ENCODE measurements around the gene CNOT11.

The CNOT11 gene

DNA sequence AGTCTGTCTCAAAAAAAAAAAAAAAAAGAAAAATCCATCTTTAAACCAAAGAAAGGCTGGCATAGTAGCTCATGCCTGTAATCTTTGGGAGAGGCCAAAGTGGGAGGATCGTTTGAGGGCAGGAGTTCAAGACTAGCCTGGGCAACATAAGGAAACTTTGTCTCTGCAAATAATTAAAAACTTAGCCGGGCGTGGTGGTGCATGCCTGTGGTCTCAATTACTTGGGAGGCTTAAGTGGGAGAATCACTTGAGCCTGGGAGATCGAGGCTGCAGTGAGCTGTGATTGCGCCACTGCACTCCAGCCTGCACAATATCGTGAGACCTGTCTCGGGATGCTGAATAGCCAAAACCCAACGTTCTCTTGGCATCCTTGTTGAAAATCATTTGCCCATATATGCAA lies 6.1 kb downstream of the CNOT11 start:
- H3K36me3 ChIP-seq (ENCODE audit: control insufficient read depth in 5 of 5, insufficient read depth in 5 of 5, low read length in 5 of 5): peaks cover 12 to 41% (median 26%) of the 10 kb centered on the region in 5 donors

GRCh38 chr2:101262142-101262541 lies 9.5 kb downstream of the CNOT11 start:
- Histone ChIP-seq H3K9ac (ENCODE audit: low read length in 5 of 5) (no peak overlapping the region), H3K27ac (ENCODE audit: low read depth, low read length) (no peak overlapping the region), H3K4me1 (ENCODE audit: control insufficient read depth in 5 of 5, insufficient read depth in 5 of 5, low read length in 5 of 5) (peaks cover 0 to 11% (median 3%) of the 10 kb centered on the region in 5 donors), H3K9me3 (ENCODE audit: control insufficient read depth in 5 of 5, low read length in 5 of 5) (no peaks in the 10 kb centered on the region), H3K4me3 (ENCODE audit: low read depth in 1 of 5, low read length in 5 of 5) (no peak overlapping the region), H3K27me3 (ENCODE audit: control insufficient read depth in 5 of 5, insufficient read depth in 4 of 5, low read length in 5 of 5) (no peaks in the 10 kb centered on the region), H3K36me3 (ENCODE audit: control insufficient read depth in 5 of 5, insufficient read depth in 5 of 5, low read length in 5 of 5) (peaks cover 22 to 71% (median 53%) of the 10 kb centered on the region in 5 donors)

More for the DNA sequence above, 6.1 kb downstream of the CNOT11 start:
- Histone ChIP-seq H3K4me3 (ENCODE audit: low read depth in 1 of 5, low read length in 5 of 5) (no peak overlapping the region), H3K9me3 (ENCODE audit: control insufficient read depth in 5 of 5, low read length in 5 of 5) (no peaks in the 10 kb centered on the region), H3K27me3 (ENCODE audit: control insufficient read depth in 5 of 5, insufficient read depth in 4 of 5, low read length in 5 of 5) (no peaks in the 10 kb centered on the region), H3K4me1 (ENCODE audit: control insufficient read depth in 5 of 5, insufficient read depth in 5 of 5, low read length in 5 of 5) (peaks cover 4 to 24% (median 20%) of the 10 kb centered on the region in 5 donors), H3K9ac (ENCODE audit: low read length in 5 of 5) (no peak overlapping the region), H3K27ac (ENCODE audit: low read depth, low read length) (no peak overlapping the region)

DNA sequence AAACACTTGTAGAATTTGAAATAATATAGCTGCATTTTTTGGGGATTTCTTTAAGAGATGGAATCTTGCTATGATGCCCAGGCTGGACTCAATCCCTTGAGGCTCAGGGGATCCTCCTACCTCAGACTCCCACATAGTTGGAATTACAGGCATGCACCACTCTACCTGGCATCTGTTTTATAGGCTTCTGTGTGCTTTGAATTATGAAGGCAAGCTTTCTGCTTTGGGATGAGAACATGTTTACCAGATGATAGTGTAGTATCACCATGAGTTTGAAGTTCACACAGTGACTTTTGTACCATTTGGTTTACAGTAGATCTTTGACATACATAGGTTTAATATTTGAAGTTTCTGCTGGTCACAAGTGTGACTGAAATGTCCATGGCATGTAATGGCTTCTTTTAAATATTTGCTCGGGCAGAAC lies 10.7 kb downstream of the CNOT11 start:
- Histone ChIP-seq H3K4me3 (ENCODE audit: low read depth in 1 of 5, low read length in 5 of 5) (no peak overlapping the region), H3K27ac (ENCODE audit: low read depth, low read length) (peak overlapping the region; percentile 24), H3K9me3 (ENCODE audit: control insufficient read depth in 5 of 5, low read length in 5 of 5) (no peaks in the 10 kb centered on the region), H3K9ac (ENCODE audit: low read length in 5 of 5) (no peak overlapping the region), H3K27me3 (ENCODE audit: control insufficient read depth in 5 of 5, insufficient read depth in 4 of 5, low read length in 5 of 5) (no peaks in the 10 kb centered on the region), H3K4me1 (ENCODE audit: control insufficient read depth in 5 of 5, insufficient read depth in 5 of 5, low read length in 5 of 5) (peaks cover 0 to 11% (median 3%) of the 10 kb centered on the region in 5 donors), H3K36me3 (ENCODE audit: control insufficient read depth in 5 of 5, insufficient read depth in 5 of 5, low read length in 5 of 5) (peaks cover 23 to 81% (median 63%) of the 10 kb centered on the region in 5 donors)

DNA sequence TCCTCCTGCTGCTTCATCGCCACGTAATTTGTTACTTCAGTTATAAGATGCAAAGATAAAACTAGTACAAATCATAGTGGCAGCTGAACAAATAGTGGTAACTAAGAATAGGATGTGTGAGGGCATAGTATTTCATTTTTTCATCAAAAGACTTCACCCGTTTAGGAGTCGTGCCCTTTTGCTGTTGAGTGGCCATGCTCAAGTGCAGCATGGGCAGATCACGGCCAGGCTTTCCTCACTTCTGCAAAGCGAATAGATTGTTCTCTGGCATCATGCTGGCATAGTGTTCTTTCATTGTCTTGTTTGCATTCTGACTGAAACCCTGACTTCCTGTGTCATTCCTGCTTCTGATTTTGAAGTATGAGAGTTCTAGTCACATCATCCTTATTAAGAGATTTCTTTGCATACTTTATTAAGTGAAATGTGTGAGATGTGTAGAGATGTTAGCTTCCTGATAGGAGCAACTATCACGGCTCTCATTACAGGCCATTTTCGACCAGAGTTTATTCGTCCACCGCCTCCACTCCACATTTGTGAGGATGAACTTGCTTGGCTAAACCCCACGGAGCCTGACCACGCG lies 11.8 kb downstream of the CNOT11 start:
- Histone ChIP-seq H3K27ac (ENCODE audit: low read depth, low read length) (no peak overlapping the region), H3K9me3 (ENCODE audit: control insufficient read depth in 5 of 5, low read length in 5 of 5) (no peaks in the 10 kb centered on the region), H3K27me3 (ENCODE audit: control insufficient read depth in 5 of 5, insufficient read depth in 4 of 5, low read length in 5 of 5) (no peaks in the 10 kb centered on the region), H3K9ac (ENCODE audit: low read length in 5 of 5) (no peak overlapping the region), H3K4me1 (ENCODE audit: control insufficient read depth in 5 of 5, insufficient read depth in 5 of 5, low read length in 5 of 5) (peaks cover 0 to 11% (median 3%) of the 10 kb centered on the region in 5 donors), H3K4me3 (ENCODE audit: low read depth in 1 of 5, low read length in 5 of 5) (no peak overlapping the region), H3K36me3 (ENCODE audit: control insufficient read depth in 5 of 5, insufficient read depth in 5 of 5, low read length in 5 of 5) (peaks cover 28 to 76% (median 61%) of the 10 kb centered on the region in 5 donors)

GRCh38 chr2:101265893-101266499 lies 13.3 kb downstream of the CNOT11 start:
- Histone ChIP-seq H3K9me3 (ENCODE audit: control insufficient read depth in 5 of 5, low read length in 5 of 5) (no peaks in the 10 kb centered on the region), H3K27ac (ENCODE audit: low read depth, low read length) (no peak overlapping the region), H3K4me1 (ENCODE audit: control insufficient read depth in 5 of 5, insufficient read depth in 5 of 5, low read length in 5 of 5) (peaks cover 0 to 11% (median 3%) of the 10 kb centered on the region in 5 donors), H3K4me3 (ENCODE audit: low read depth in 1 of 5, low read length in 5 of 5) (no peak overlapping the region), H3K9ac (ENCODE audit: low read length in 5 of 5) (no peak overlapping the region), H3K36me3 (ENCODE audit: control insufficient read depth in 5 of 5, insufficient read depth in 5 of 5, low read length in 5 of 5) (peaks cover 32 to 86% (median 72%) of the 10 kb centered on the region in 5 donors), H3K27me3 (ENCODE audit: control insufficient read depth in 5 of 5, insufficient read depth in 4 of 5, low read length in 5 of 5) (no peaks in the 10 kb centered on the region)

- Histone ChIP-seq H3K4me1 (ENCODE audit: control insufficient read depth in 5 of 5, insufficient read depth in 5 of 5, low read length in 5 of 5) (peaks cover 0 to 11% (median 3%) of the 10 kb centered on the region in 5 donors), H3K4me3 (ENCODE audit: low read depth in 1 of 5, low read length in 5 of 5) (no peak overlapping the region), H3K9me3 (ENCODE audit: control insufficient read depth in 5 of 5, low read length in 5 of 5) (no peaks in the 10 kb centered on the region), H3K9ac (ENCODE audit: low read length in 5 of 5) (no peak overlapping the region), H3K27me3 (ENCODE audit: control insufficient read depth in 5 of 5, insufficient read depth in 4 of 5, low read length in 5 of 5) (no peaks in the 10 kb centered on the region), H3K36me3 (ENCODE audit: control insufficient read depth in 5 of 5, insufficient read depth in 5 of 5, low read length in 5 of 5) (peaks cover 39 to 91% (median 78%) of the 10 kb centered on the region in 5 donors), H3K27ac (ENCODE audit: low read depth, low read length) (no peak overlapping the region)
Observed at GRCh38 chr2:101267671-101268656, 15.3 kb downstream of the CNOT11 start.

DNA sequence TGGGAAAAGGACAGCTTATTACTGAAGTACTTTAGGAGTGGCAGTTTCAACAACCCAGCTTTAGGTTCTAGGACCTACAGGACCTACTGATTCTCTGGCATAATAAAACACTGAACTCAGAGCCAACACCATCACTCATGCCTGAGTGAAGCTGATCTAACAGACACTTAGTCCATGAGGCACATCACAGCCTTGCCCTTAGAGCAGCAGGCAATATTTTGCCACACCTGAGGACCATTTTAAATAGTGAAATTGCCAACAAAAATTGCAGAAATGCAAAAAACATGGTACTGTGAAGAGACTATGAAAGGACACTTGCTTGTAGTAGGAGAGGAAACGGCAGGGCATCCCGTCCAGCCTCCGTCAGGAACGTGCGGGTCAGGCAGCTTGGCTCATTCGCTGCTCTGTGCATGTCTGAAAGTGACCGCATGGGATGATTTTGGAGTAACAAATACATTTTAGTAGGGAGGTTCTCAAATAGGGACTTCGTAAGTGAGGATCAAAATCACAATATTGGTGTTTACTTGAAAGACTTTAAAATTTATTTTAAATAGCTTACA lies 18.1 kb downstream of the CNOT11 start:
- H3K4me1 ChIP-seq (ENCODE audit: control insufficient read depth in 5 of 5, insufficient read depth in 5 of 5, low read length in 5 of 5): no peaks in the 10 kb centered on the region
- peaks cover 32 to 80% (median 68%) of the 10 kb centered on the region in 5 donors for H3K36me3 ChIP-seq (ENCODE audit: control insufficient read depth in 5 of 5, insufficient read depth in 5 of 5, low read length in 5 of 5)
- no peak overlapping the region for H3K4me3 ChIP-seq (ENCODE audit: low read depth in 1 of 5, low read length in 5 of 5)
- H3K9ac ChIP-seq (ENCODE audit: low read length in 5 of 5): no peak overlapping the region
- no peaks in the 10 kb centered on the region for H3K27me3 ChIP-seq (ENCODE audit: control insufficient read depth in 5 of 5, insufficient read depth in 4 of 5, low read length in 5 of 5)
- H3K9me3 ChIP-seq (ENCODE audit: control insufficient read depth in 5 of 5, low read length in 5 of 5): no peaks in the 10 kb centered on the region
- no peak overlapping the region for H3K27ac ChIP-seq (ENCODE audit: low read depth, low read length)

DNA sequence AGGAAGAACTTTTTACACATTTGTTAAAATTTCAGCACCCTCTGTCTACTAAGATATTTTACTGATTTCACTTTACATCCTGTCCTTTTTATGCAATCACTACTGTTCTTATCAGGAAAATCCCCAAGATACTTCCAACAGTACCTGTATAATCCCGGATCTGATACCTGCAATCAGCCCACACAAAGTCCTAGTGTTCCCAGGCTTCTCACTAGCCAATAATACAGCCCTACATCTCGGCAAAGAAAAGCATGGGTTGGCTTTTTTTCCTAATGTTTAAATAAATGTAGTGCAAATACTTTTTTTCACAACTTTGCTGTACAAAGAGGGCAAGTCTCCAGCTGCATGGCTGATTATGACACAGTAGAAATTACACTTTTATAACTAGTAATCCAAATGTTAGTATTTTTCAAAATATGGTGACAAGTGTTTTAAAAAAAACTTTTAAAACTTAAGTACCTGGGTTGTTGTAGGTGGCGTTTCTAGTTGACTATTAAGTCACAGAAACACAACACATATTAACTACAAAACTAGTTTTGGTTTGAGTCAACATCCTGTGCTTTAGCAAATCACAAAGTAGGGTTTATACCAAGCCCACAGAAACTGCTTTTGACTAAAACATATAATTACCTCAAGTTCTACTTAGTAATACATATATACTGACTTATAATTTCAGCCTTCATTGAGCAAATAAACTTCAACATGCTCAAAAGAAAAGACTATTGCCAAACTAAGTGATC lies 19.5 kb downstream of the CNOT11 start:
- H3K36me3 ChIP-seq (ENCODE audit: control insufficient read depth in 5 of 5, insufficient read depth in 5 of 5, low read length in 5 of 5): peaks cover 32 to 68% (median 58%) of the 10 kb centered on the region in 5 donors

DNA sequence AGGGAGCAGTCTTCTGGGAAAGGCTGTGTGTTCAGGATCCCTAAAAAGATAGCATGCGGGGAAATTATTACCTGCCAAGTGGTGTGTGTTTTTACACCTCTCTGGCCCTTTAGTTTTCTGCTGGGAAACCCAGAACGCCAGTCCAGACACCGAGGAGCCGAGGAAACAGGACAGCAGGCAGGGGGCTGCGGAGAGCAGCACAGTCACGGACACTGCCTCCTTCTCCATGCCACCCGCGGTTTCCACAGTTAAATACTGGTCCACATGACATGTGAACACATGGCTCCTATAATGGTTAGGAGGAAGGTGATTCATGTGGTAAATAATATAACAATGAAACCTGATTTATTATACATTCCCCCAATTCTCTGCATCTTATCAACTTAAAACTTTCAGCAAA lies 20.4 kb downstream of the CNOT11 start:
- Histone ChIP-seq H3K9ac (ENCODE audit: low read length in 5 of 5) (no peak overlapping the region), H3K36me3 (ENCODE audit: control insufficient read depth in 5 of 5, insufficient read depth in 5 of 5, low read length in 5 of 5) (peaks cover 32 to 63% (median 54%) of the 10 kb centered on the region in 5 donors)

More for the DNA sequence above, 19.5 kb downstream of the CNOT11 start:
- Histone ChIP-seq H3K27ac (ENCODE audit: low read depth, low read length) (no peak overlapping the region), H3K27me3 (ENCODE audit: control insufficient read depth in 5 of 5, insufficient read depth in 4 of 5, low read length in 5 of 5) (no peaks in the 10 kb centered on the region), H3K9ac (ENCODE audit: low read length in 5 of 5) (no peak overlapping the region), H3K4me3 (ENCODE audit: low read depth in 1 of 5, low read length in 5 of 5) (no peak overlapping the region), H3K9me3 (ENCODE audit: control insufficient read depth in 5 of 5, low read length in 5 of 5) (no peaks in the 10 kb centered on the region), H3K4me1 (ENCODE audit: control insufficient read depth in 5 of 5, insufficient read depth in 5 of 5, low read length in 5 of 5) (no peaks in the 10 kb centered on the region)

More for the DNA sequence above, 20.4 kb downstream of the CNOT11 start:
- Histone ChIP-seq H3K27me3 (ENCODE audit: control insufficient read depth in 5 of 5, insufficient read depth in 4 of 5, low read length in 5 of 5) (no peaks in the 10 kb centered on the region), H3K27ac (ENCODE audit: low read depth, low read length) (no peak overlapping the region), H3K9me3 (ENCODE audit: control insufficient read depth in 5 of 5, low read length in 5 of 5) (no peaks in the 10 kb centered on the region), H3K4me3 (ENCODE audit: low read depth in 1 of 5, low read length in 5 of 5) (no peak overlapping the region), H3K4me1 (ENCODE audit: control insufficient read depth in 5 of 5, insufficient read depth in 5 of 5, low read length in 5 of 5) (no peaks in the 10 kb centered on the region)

Measured in subcutaneous abdominal adipose tissue (tissue), 5 donors.